NCI-H1105 (cell line): ENCODE results near the gene ZNF674.

Experiments used
- DNase-seq: peaks from one replicate; lab custom pipeline; 2025; lab: John Stamatoyannopoulos, UW

The ZNF674 gene

DNA sequence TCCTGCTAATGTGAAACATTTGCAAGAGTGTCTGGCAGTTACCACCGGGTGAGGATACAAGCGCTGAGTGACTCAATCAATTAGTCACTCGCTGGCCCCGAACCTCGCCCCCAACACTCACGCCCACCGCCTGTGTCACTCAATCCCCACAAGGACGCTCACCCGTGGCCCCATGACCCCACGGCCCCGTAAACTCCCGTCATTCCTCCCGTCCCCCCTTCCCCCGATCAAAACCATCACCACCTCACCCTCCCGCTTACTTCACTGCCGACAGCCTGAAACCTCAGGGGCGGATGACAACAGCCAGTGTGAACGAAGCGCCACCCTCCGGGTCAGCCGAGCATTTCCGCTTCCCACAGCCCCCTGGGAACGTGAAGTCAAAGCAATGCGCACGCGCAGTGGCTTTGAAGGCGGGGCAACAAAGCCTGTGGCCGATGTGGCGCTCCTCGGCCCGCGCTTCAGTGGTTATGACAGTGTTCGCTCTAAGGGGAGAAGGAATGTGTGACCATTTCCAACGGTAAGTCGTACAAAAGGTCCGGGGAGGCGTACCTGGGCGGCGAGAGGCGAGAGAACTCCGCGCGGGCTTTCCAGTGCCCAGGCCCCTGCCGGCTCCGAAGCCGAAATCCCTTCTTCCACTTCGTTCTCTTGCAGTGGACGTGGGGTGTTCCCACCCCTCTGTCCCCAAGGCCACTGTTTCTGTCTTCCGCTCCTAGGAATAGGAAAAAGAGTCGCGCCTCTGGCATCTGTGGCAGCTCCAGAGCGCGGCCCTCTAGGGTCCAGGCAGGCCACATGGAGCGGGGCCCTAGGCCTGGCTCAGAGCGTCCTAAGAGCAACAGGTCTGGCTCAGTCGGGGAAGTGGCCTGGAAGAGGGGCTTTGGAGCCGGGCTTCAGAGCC lies at the start of gene ZNF674:
Gene ZNF674 (minus strand): TSS at position 311 of the 895 bp plus-strand sequence. CDS start 3,334 bp downstream, outside the sequence.
- DNase-seq, result peak; percentile 84

GRCh38 chrX:46589977-46590723 lies 44.9 kb upstream of the ZNF674 start:
- no peak for DNase-seq

DNA sequence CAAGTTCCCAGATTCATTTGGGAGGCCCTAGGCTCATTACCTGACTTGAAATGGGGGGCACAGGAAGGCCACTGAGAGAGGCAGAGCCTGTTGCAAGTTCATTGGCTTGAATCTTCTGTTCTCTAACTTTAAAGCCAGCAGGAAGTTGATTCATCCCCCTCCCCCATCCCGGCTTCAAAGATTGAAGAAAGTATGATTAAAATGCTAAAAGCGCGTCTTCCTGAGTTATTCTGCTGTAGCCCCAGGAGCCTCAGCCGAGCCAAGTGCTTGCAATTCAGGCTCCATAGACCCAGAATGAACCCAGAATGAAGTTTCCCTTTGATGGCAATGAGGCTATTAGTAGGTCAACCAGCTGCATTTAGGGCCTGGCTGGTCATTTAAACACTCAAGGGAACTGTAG lies 43.0 kb upstream of the ZNF674 start:
- no peak for DNase-seq

GRCh38 chrX:46587753-46588171 lies 42.5 kb upstream of the ZNF674 start:
- no peak for DNase-seq

DNA sequence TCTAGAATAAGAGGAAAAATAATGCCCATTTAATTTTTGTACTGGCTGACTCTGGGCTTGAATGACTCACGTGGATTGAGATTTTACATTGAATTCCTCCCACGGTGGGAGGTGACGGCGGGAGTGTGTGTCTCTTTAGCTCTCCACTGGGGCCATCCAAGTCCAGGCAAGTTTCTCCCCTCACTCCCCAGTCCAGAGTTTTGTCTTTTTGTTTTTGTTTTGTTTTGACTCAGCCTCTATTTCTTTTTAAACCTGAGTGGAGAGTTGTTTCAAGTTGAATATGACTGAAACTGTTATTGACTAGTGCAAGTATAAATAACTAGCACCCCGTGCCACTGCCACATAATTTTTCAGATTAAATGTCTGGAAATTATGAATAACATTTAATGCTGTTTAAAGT lies 41.9 kb upstream of the ZNF674 start:
- DNase-seq, result no peak

- no peak for DNase-seq
Observed at GRCh38 chrX:46584736-46585135, 39.5 kb upstream of the ZNF674 start.

GRCh38 chrX:46582966-46583365 lies 37.7 kb upstream of the ZNF674 start:
- DNase-seq, result no peak

DNA sequence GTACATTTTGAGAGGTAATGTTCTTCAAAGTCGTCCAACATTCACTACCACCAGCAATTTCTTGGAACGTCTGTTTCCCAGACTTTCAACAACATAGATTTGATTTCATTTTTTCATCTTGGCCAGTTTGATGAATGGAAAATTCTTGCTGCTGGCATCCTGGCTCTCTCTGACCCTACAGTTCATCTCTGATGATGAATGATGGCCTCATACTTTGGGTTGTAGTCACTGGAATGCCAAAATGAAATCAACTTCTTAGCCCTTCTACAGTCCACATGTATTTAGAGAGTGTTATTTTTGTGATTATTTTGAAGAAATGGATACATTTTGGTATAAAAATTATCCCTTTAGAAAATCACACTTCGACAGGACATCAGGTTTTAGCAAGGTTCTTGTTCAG lies 37.1 kb upstream of the ZNF674 start:
- DNase-seq, result no peak

DNA sequence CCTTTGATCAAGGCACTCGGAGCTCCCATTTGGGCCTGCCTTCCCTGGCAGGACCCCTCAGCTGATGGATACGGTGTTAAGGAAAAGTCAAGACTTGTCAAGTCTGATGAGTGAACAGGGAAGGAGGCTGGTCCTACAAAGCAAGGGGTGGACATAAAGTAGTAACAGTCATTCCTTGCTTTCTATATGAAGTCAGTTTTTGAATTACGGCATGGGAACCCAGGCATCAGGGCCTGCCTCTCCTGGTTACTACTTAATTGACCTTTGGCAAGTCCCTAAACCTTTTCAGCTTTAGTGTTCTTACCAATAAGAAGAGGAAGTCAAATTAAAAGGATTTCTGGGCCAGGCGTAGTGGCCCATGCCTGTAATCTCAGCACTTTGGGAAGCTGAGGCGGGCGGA lies 35.4 kb upstream of the ZNF674 start:
- no peak for DNase-seq

- DNase-seq, result no peak
Observed at GRCh38 chrX:46579250-46579649, 34.0 kb upstream of the ZNF674 start.

DNA sequence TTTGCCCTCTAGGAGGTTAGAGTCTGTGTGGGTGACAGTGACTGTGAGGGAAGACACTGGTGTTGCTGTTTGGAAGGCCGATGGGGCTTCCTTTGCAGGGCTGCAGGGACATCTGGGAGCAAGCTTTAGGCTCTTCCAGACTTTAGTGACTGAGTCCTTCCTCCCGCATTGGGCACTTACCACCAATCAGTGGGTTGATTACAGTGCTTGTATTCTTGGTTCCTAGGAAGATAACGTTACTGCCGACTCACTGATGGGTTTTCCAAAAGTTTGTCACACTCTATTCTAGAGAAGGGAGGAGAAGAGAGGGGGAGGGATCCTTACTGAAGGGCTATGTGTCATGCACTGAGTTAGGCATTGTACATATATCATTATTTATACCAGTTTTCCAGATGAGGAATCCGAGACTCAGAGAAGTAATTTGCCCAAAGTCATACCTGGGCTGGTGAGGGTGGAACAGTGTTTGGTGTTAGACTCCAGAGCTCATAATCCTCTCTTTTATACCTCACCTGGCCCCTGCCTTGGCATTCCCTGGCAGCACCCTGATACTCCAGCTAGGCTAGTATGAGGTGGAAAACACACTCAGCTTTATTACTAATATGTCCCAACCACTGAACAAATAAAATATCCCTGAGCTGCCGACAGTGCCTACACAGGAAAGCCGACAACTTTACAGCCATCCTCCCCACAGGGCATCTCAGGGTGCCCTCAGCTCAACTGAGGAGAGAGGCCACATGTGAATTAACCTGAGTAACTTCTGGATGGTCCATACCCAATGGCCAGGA lies 32.2 kb upstream of the ZNF674 start:
- no peak for DNase-seq

DNA sequence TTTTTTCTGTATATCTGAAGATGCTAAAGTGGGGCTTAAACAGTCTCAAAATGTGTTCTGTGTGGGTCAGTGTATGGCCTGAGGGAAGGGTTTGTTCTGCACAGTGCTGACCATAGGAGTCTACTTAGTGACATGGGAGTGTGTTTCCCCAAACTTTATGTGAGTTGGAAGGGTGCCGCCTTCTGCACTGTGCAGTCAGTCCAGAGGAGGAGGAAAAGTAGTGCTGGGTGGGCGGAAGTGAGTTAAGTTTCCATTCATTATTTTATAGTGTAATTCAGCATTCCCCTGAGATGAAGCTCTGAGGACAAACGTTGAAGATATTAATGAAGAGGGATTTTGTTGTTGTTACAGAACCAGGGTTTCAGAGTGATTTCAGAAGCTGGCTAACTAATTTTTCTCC lies 31.2 kb upstream of the ZNF674 start:
- DNase-seq, result no peak

GRCh38 chrX:46575991-46576392 lies 30.8 kb upstream of the ZNF674 start:
- no peak for DNase-seq

GRCh38 chrX:46575586-46575985 lies 30.4 kb upstream of the ZNF674 start:
- DNase-seq, result no peak

GRCh38 chrX:46574774-46575381 lies 29.7 kb upstream of the ZNF674 start:
- DNase-seq, result peak; percentile 71

GRCh38 chrX:46573892-46574773 lies 28.9 kb upstream of the ZNF674 start:
- DNase-seq, result peak; percentile 45

GRCh38 chrX:46573331-46573891 lies 28.2 kb upstream of the ZNF674 start, which contains the start of gene CHST7:
CHST7 (plus strand) TSS chrX:46573765; CDS start chrX:46573932, 167 bp downstream.
- peak; percentile 68 for DNase-seq

DNA sequence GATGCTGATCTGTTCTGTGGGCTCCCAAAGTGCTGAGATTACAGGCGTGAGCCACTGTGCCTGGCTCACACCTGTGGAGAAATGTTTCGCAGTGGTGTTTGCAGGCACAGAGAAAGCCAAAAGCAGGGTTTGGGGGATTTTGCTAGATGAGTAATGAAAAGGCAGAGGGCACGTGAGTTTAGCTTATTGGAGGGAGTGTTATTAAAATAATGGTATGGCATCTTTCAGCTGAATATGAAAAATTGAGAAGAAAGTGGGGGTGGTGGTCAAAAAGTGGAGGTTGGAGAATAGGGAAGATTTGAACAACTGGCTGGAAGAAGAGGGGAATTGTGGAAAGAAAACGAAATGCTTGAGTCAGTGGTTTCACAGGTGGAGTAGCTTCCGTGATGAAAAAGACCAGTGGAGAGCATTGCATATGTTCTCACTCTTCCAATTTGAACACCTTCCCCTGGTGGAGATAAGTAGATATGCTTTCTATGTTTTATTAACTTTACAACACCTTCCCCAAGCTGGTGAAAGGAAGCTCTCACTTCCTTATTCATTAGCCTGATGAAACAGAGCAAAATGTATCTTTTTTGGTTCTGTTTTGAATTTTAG lies 27.2 kb upstream of the ZNF674 start:
- no peak for DNase-seq

- DNase-seq, result no peak
Observed at GRCh38 chrX:46571423-46572339, 26.5 kb upstream of the ZNF674 start.
